Measurements from ENCODE around the gene CCDC12.
A peak's percentile ranks its signal among the peaks of the same experiment; 100 is the strongest.

The CCDC12 gene

DNA sequence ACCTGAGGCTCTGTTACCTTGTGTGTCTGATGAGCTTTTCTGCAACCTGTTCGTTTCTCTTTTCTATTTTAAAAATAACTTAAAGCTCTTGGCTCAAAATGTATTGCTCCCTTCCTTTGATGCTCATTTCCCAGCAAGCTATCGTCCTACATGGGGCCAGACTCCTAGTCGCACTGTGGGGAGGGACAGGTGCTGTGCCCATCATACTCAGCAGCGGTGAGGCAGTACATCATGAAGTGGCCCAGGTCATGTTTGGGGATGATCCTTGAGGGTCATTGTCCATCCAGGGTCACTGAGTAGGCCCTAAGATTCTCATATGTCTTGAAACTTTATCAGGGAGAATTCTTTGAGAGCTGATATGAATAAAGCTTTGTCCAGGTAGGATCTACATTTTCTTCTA is 57.9 kb downstream of the CCDC12 start:
- no peaks in the 10 kb centered on the region for H3K79me2 ChIP-seq (ENCODE audit: insufficient read depth, low read depth)
- no peaks in the 10 kb centered on the region for H3K27me3 ChIP-seq (ENCODE audit: insufficient read depth, low read depth)
- no peaks in the 10 kb centered on the region for H3K36me3 ChIP-seq (ENCODE audit: insufficient read depth)
- H2AFZ ChIP-seq (ENCODE audit: low read depth) = no peak overlapping the region
- H3K4me2 ChIP-seq = no peak overlapping the region
- H3K9ac ChIP-seq = no peak overlapping the region
- no peak overlapping the region for H3K27ac ChIP-seq
- no peak overlapping the region for H3K4me3 ChIP-seq (IDR thresholded peaks at IDR 0.05; ENCODE audit: insufficient read depth, low read depth, low read length)
- TF ChIP-seq, protein P1, sequence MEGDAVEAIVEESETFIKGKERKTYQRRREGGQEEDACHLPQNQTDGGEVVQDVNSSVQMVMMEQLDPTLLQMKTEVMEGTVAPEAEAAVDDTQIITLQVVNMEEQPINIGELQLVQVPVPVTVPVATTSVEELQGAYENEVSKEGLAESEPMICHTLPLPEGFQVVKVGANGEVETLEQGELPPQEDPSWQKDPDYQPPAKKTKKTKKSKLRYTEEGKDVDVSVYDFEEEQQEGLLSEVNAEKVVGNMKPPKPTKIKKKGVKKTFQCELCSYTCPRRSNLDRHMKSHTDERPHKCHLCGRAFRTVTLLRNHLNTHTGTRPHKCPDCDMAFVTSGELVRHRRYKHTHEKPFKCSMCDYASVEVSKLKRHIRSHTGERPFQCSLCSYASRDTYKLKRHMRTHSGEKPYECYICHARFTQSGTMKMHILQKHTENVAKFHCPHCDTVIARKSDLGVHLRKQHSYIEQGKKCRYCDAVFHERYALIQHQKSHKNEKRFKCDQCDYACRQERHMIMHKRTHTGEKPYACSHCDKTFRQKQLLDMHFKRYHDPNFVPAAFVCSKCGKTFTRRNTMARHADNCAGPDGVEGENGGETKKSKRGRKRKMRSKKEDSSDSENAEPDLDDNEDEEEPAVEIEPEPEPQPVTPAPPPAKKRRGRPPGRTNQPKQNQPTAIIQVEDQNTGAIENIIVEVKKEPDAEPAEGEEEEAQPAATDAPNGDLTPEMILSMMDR (conservative IDR thresholded peaks at IDR 0.05; ENCODE audit: low read depth, low read length) = no peak
- H4K20me1 ChIP-seq (ENCODE audit: insufficient read depth) = no peaks in the 10 kb centered on the region
- H3K4me1 ChIP-seq (ENCODE audit: low read depth, poor library complexity, severe bottlenecking) = peaks cover 34% of the 10 kb centered on the region

GRCh38 chr3:46918202-46918601 is 58.3 kb downstream of the CCDC12 start:
- TF ChIP-seq, protein P1 (conservative IDR thresholded peaks at IDR 0.05; ENCODE audit: low read depth, low read length) = no peak
- H3K4me2 ChIP-seq = no peak overlapping the region
- H3K27ac ChIP-seq = no peak overlapping the region
- no peak overlapping the region for H2AFZ ChIP-seq (ENCODE audit: low read depth)
- H3K79me2 ChIP-seq (ENCODE audit: insufficient read depth, low read depth) = no peaks in the 10 kb centered on the region
- no peaks in the 10 kb centered on the region for H4K20me1 ChIP-seq (ENCODE audit: insufficient read depth)
- no peak overlapping the region for H3K9ac ChIP-seq
- no peaks in the 10 kb centered on the region for H3K27me3 ChIP-seq (ENCODE audit: insufficient read depth, low read depth)
- no peaks in the 10 kb centered on the region for H3K36me3 ChIP-seq (ENCODE audit: insufficient read depth)
- H3K4me3 ChIP-seq (IDR thresholded peaks at IDR 0.05; ENCODE audit: insufficient read depth, low read depth, low read length) = no peak overlapping the region
- peaks cover 34% of the 10 kb centered on the region for H3K4me1 ChIP-seq (ENCODE audit: low read depth, poor library complexity, severe bottlenecking)

DNA sequence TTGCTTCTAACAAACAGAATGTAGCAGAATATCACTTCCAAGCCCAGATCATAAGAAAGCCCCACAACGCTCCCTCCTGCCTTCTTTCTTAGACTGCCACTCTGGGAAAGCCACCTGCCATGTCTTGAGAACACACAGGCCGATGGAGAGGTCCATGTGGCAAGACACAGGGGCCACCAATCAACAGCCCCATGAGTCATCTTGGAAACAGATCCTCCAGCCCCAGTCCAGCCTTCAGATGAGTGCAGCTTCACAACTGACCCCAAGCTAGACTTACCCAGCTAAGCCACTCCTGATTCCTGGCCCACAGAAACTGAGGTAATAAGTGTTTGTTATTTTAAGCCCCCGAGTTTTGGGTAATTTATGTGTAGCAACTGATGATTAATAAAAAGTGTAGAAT is 59.3 kb downstream of the CCDC12 start:
- Histone ChIP-seq H2AFZ (ENCODE audit: low read depth) (no peak overlapping the region), H3K4me3 (IDR thresholded peaks at IDR 0.05; ENCODE audit: insufficient read depth, low read depth, low read length) (no peak overlapping the region), H3K79me2 (ENCODE audit: insufficient read depth, low read depth) (no peaks in the 10 kb centered on the region), H3K27me3 (ENCODE audit: insufficient read depth, low read depth) (no peaks in the 10 kb centered on the region), H3K9ac (no peak overlapping the region), H3K27ac (no peak overlapping the region), H3K36me3 (ENCODE audit: insufficient read depth) (no peaks in the 10 kb centered on the region), H3K4me1 (ENCODE audit: low read depth, poor library complexity, severe bottlenecking) (peaks cover 34% of the 10 kb centered on the region), H4K20me1 (ENCODE audit: insufficient read depth) (no peaks in the 10 kb centered on the region), H3K4me2 (peak overlapping the region; percentile 39; the same call in 1 of the 2 replicates)
- TF ChIP-seq, protein P1 (conservative IDR thresholded peaks at IDR 0.05; ENCODE audit: low read depth, low read length) = no peak

GRCh38 chr3:46916799-46917198 is 59.7 kb downstream of the CCDC12 start:
- H3K79me2 ChIP-seq (ENCODE audit: insufficient read depth, low read depth) = no peaks in the 10 kb centered on the region
- peak overlapping the region; percentile 11; the same call in 1 of the 2 replicates for H3K27ac ChIP-seq
- peaks cover 34% of the 10 kb centered on the region for H3K4me1 ChIP-seq (ENCODE audit: low read depth, poor library complexity, severe bottlenecking)
- H3K9ac ChIP-seq = no peak overlapping the region
- H2AFZ ChIP-seq (ENCODE audit: low read depth) = no peak overlapping the region
- no peaks in the 10 kb centered on the region for H4K20me1 ChIP-seq (ENCODE audit: insufficient read depth)
- H3K36me3 ChIP-seq (ENCODE audit: insufficient read depth) = no peaks in the 10 kb centered on the region
- peak overlapping the region; percentile 39; the same call in 1 of the 2 replicates for H3K4me2 ChIP-seq
- TF ChIP-seq, protein P1 (conservative IDR thresholded peaks at IDR 0.05; ENCODE audit: low read depth, low read length) = no peak
- no peaks in the 10 kb centered on the region for H3K27me3 ChIP-seq (ENCODE audit: insufficient read depth, low read depth)
- no peak overlapping the region for H3K4me3 ChIP-seq (IDR thresholded peaks at IDR 0.05; ENCODE audit: insufficient read depth, low read depth, low read length)
